IgD-negative memory B cell (primary cell): ENCODE results near the gene LCNL1. TPM values are rescaled to one million over a fixed set of nuclear protein-coding genes. Genes with fewer than 3 reads are reported as not detected.

ENCODE experiments used
- H3K27ac Mint-ChIP-seq, 3 donors: one replicate each; pipeline ENCODE4 v1.8.0; 2020 to 2022; ENCODE audit warnings: mild to moderate bottlenecking in 3 of 3, mixed read lengths in 3 of 3, moderate library complexity in 1 of 3
- H3K27me3 Mint-ChIP-seq: one replicate; pipeline ENCODE4 v1.8.0; 2021; ENCODE audit warnings: mixed read lengths
- H3K36me3 Mint-ChIP-seq: one replicate; pipeline ENCODE4 v1.8.0; 2020; ENCODE audit warnings: mild to moderate bottlenecking, mixed read lengths
- H3K4me1 Mint-ChIP-seq, 3 donors: one replicate each; pipeline ENCODE4 v1.8.0; 2020 to 2022; ENCODE audit warnings: mixed read lengths in 3 of 3, mild to moderate bottlenecking in 1 of 3
- H3K4me3 Mint-ChIP-seq, 4 donors: one replicate each; pipeline ENCODE4 v1.8.0; 2020 to 2022; ENCODE audit warnings: mild to moderate bottlenecking in 4 of 4, mixed read lengths in 4 of 4, moderate library complexity in 3 of 4
- H3K9me3 Mint-ChIP-seq, 3 donors: one replicate each; pipeline ENCODE4 v1.8.0; 2020 to 2021; ENCODE audit warnings: mixed read lengths in 3 of 3, mild to moderate bottlenecking in 1 of 3
- polyA plus RNA-seq: library from polyadenylated mRNA; unstranded; fragments of 300-500 nt; fragmentation: Illumina TruSeq; gene quantifications from one replicate; pipeline ENCODE4 v1.2.3, GENCODE V29; 2021

LCNL1 gene
- polyA plus RNA-seq, 1 donor from 2014 or later, result not detected

DNA sequence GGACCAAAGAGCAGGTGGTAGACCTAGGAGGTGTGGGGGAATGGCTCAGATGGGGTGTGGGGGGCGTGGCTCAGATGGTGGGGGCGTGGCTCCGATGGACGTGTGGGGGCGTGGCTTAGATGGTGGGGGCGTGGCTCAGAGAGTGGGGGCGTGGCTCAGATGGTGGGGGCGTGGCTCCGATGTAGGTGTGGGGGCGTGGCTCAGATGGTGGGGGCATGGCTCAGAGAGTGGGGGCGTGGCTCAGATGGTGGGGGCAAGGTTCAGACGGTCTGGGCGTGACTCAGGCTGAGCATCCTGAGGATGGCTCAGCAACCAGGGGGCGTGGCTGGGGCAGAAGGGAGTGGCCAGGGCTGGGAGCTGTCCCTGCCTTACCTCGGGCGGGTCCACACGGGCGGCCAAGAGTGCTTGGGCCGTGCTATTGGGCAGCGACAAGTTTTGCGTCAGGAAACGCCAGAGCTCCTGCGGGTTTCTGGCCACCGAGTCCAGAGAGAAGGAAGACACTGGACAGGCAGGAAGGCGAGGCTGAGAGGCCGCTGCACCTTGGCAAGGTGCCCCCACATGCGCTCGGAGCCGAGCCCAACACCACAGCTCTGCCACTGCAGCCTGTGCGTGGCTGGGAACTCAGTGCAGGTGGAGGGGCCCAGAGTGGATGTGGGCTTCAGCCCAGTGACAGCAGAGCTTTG is 39.3 kb downstream of the LCNL1 start:
- H3K4me1 Mint-ChIP-seq, result peaks cover 4 to 12% (median 8%) of the 10 kb centered on the region in 3 donors
- H3K9me3 Mint-ChIP-seq, result no peaks in the 10 kb centered on the region
- peaks cover 3% of the 10 kb centered on the region for H3K36me3 Mint-ChIP-seq
- H3K27me3 Mint-ChIP-seq, result no peaks in the 10 kb centered on the region
- peak overlapping the region in 1 of 3 donors; percentile 55 for H3K27ac Mint-ChIP-seq
- no peak overlapping the region for H3K4me3 Mint-ChIP-seq

DNA sequence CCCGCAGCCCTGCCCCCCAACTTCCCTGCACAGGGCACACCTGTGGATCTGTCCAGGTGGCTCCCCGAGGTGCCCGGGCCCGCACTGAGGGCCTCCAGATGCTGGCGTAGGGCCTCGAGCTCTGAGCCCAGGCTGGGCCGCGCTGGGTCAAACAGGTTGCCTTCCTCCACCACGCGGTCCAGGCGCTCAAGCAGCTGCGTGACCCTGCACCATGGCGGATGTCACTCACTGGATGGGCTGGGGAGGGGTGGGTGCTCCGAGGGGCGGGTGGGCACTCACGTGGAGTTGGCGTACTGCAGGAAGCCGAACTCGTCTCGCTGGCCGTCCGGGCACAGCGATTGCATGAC is 39.8 kb downstream of the LCNL1 start:
- Mint-ChIP-seq H3K4me3 (no peak overlapping the region), H3K9me3 (no peaks in the 10 kb centered on the region), H3K27ac (no peak overlapping the region), H3K4me1 (peaks cover 4 to 15% (median 10%) of the 10 kb centered on the region in 3 donors), H3K27me3 (no peaks in the 10 kb centered on the region), H3K36me3 (peaks cover 3% of the 10 kb centered on the region)

DNA sequence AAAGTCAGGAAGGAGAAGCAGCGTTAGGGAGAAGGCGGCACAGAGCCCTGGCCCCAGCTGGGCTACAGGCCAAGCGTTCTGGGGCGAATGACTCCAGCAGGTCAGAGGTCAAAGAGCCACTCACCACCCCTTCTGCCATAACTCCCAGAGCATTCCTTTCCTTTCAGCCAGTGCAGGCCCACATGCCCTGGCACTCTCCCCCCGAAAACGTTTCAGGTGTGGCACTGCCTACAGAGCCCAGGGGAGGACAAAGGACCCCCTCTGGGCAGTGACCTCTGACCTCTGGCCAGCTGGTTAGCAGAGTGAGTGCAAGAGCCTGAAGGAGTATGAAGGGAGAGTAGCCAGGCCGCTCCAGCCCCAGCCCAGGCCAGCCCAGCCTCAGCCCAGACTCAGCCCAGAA is 40.4 kb downstream of the LCNL1 start:
- Mint-ChIP-seq H3K4me1 (peaks cover 4 to 15% (median 10%) of the 10 kb centered on the region in 3 donors), H3K27me3 (no peaks in the 10 kb centered on the region), H3K9me3 (no peaks in the 10 kb centered on the region), H3K4me3 (no peak overlapping the region), H3K27ac (peak overlapping the region in 1 of 3 donors; percentile 53), H3K36me3 (peaks cover 3% of the 10 kb centered on the region)

DNA sequence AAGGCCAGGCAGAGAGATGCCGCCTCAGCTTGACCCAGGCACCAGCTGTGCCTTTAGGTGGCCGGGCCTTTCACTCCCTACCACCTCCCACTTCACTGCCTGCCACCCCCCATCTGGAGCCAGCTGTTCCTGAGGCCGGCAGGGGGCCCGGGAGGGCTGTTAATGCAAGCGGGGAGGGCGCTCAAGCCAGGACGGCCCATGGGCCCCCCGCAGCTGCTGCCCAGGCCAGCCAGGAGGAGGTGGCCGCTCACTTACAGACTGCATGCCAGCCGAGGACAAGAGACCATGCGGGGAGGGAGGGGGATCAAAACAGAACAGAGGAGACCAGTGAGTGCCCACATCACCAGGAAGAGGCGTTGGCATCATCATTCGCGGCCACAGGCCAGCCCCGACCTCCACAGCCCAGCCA is 40.8 kb downstream of the LCNL1 start:
- no peaks in the 10 kb centered on the region for H3K27me3 Mint-ChIP-seq
- H3K4me3 Mint-ChIP-seq, result no peak overlapping the region
- peaks cover 3% of the 10 kb centered on the region for H3K36me3 Mint-ChIP-seq
- peaks cover 4 to 15% (median 10%) of the 10 kb centered on the region in 3 donors for H3K4me1 Mint-ChIP-seq
- H3K27ac Mint-ChIP-seq, result peak overlapping the region in 1 of 3 donors; percentile 53
- no peaks in the 10 kb centered on the region for H3K9me3 Mint-ChIP-seq

- Mint-ChIP-seq H3K9me3 (no peaks in the 10 kb centered on the region), H3K27me3 (no peaks in the 10 kb centered on the region), H3K36me3 (no peaks in the 10 kb centered on the region), H3K4me1 (peaks cover 16 to 21% (median 18%) of the 10 kb centered on the region in 3 donors), H3K4me3 (peak overlapping the region in 2 of 4 donors; percentile 87 to 88), H3K27ac (peak overlapping the region; percentile 10 to 94 (median 89))
Observed at GRCh38 chr9:137025517-137025966, 42.7 kb downstream of the LCNL1 start.

GRCh38 chr9:137026384-137026783 is 43.6 kb downstream of the LCNL1 start:
- Mint-ChIP-seq H3K36me3 (no peaks in the 10 kb centered on the region), H3K27me3 (no peaks in the 10 kb centered on the region), H3K27ac (peak overlapping the region; percentile 67 to 94 (median 89)), H3K9me3 (no peaks in the 10 kb centered on the region), H3K4me3 (peak overlapping the region in 3 of 4 donors; percentile 81 to 88 (median 87)), H3K4me1 (peaks cover 19 to 24% (median 22%) of the 10 kb centered on the region in 3 donors)

DNA sequence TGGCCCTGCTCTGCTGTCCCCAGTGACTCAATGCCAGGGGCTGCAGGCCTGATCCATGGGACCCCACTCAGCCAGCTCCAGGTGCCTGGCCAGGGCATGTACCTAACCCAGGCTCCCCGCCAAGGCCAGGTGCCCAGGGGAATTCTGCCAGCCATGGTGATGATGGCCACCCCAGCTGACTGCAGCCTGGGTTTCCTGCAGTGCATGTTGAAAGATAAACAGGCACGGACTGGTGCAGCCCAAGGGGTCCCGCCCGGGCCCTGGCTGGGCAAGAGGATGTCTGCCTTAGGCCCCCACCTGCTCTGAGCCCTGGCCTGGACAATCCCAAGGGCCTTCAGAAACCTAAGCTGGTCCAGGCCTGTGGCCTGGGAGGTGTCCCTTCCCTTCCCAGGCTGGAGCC is 44.0 kb downstream of the LCNL1 start:
- Mint-ChIP-seq H3K4me3 (peak overlapping the region in 3 of 4 donors; percentile 74 to 88 (median 87)), H3K36me3 (no peaks in the 10 kb centered on the region), H3K9me3 (no peaks in the 10 kb centered on the region), H3K27ac (peak overlapping the region; percentile 67 to 94 (median 89)), H3K27me3 (no peaks in the 10 kb centered on the region), H3K4me1 (peaks cover 19 to 26% (median 22%) of the 10 kb centered on the region in 3 donors)

GRCh38 chr9:137027369-137028262 is 44.8 kb downstream of the LCNL1 start, which contains the start of gene ABCA2:
Gene ABCA2, minus strand, starts transcription at chr9:137028237. Its CDS starts 97 bp downstream, at chr9:137028140.
- peak within 1 kb of the TSS; percentile 81 to 96 (median 94) for H3K27ac Mint-ChIP-seq
- no peaks in the 10 kb centered on the region for H3K9me3 Mint-ChIP-seq
- H3K36me3 Mint-ChIP-seq, result no peaks in the 10 kb centered on the region
- no peaks in the 10 kb centered on the region for H3K27me3 Mint-ChIP-seq
- H3K4me3 Mint-ChIP-seq, result peak within 1 kb of the TSS; percentile 80 to 97 (median 92)
- peaks cover 19 to 30% (median 24%) of the 10 kb centered on the region in 3 donors for H3K4me1 Mint-ChIP-seq

- no peaks in the 10 kb centered on the region for H3K9me3 Mint-ChIP-seq
- no peaks in the 10 kb centered on the region for H3K36me3 Mint-ChIP-seq
- no peaks in the 10 kb centered on the region for H3K27me3 Mint-ChIP-seq
- peak overlapping the region; percentile 80 to 97 (median 90) for H3K4me3 Mint-ChIP-seq
- H3K27ac Mint-ChIP-seq, result peak overlapping the region in 2 of 3 donors; percentile 81 to 96
- peaks cover 23 to 34% (median 27%) of the 10 kb centered on the region in 3 donors for H3K4me1 Mint-ChIP-seq
Observed at GRCh38 chr9:137028263-137029057, 45.7 kb downstream of the LCNL1 start.

- no peaks in the 10 kb centered on the region for H3K27me3 Mint-ChIP-seq
- peak overlapping the region; percentile 13 to 96 (median 81) for H3K27ac Mint-ChIP-seq
- H3K9me3 Mint-ChIP-seq, result no peaks in the 10 kb centered on the region
- peaks cover 23 to 39% (median 29%) of the 10 kb centered on the region in 3 donors for H3K4me1 Mint-ChIP-seq
- peak overlapping the region; percentile 86 to 97 (median 92) for H3K4me3 Mint-ChIP-seq
- no peaks in the 10 kb centered on the region for H3K36me3 Mint-ChIP-seq
Observed at GRCh38 chr9:137029058-137029936, 46.5 kb downstream of the LCNL1 start.

GRCh38 chr9:137030006-137030405 is 47.2 kb downstream of the LCNL1 start:
- Mint-ChIP-seq H3K4me3 (peak overlapping the region; percentile 86 to 97 (median 92)), H3K4me1 (peaks cover 28 to 44% (median 35%) of the 10 kb centered on the region in 3 donors), H3K9me3 (no peaks in the 10 kb centered on the region), H3K27ac (peak overlapping the region; percentile 5 to 96 (median 93)), H3K36me3 (no peaks in the 10 kb centered on the region), H3K27me3 (no peaks in the 10 kb centered on the region)

GRCh38 chr9:137030538-137031527 is 48.0 kb downstream of the LCNL1 start:
- peak overlapping the region; percentile 86 to 97 (median 92) for H3K4me3 Mint-ChIP-seq
- peaks cover 30 to 43% (median 33%) of the 10 kb centered on the region in 3 donors for H3K4me1 Mint-ChIP-seq
- no peaks in the 10 kb centered on the region for H3K9me3 Mint-ChIP-seq
- no peaks in the 10 kb centered on the region for H3K36me3 Mint-ChIP-seq
- H3K27ac Mint-ChIP-seq, result peak overlapping the region; percentile 80 to 96 (median 93)
- no peaks in the 10 kb centered on the region for H3K27me3 Mint-ChIP-seq
